Measurements from ENCODE around the gene FAM168A.

- TF ChIP-seq CTCF (IDR thresholded peaks at IDR 0.05; ENCODE audit: low read depth, low read length, missing input control) (no peak), MAX (IDR thresholded peaks at IDR 0.05) (no peak), JUND (IDR thresholded peaks at IDR 0.05) (no peak), RXRA (IDR thresholded peaks at IDR 0.05) (no peak), TAF1 (conservative IDR thresholded peaks at IDR 0.05) (no peak)
Observed at GRCh38 chr11:73430326-73430725, 167.6 kb downstream of the FAM168A start.

All from liver (tissue), 3 donors.